Muscle layer of colon (tissue), 2 donors: ENCODE data around the gene SFPQ.
A peak's percentile ranks its signal among the peaks of the same experiment; 100 is the strongest.
"Not testable (repeated sequence)": the region's sequence is repeated elsewhere in the genome, so short reads cannot be mapped to it uniquely, and the experiment has no call there.

Source experiments
- H3K27ac ChIP-seq: one replicate; pipeline ENCODE4 v1.7.0; 2013; ENCODE audit warnings: low read depth, mild to moderate bottlenecking, low read length, moderate library complexity
- H3K27me3 ChIP-seq, 2 donors: one replicate each; pipeline ENCODE4 v1.7.0; 2013; ENCODE audit warnings: low read length in 2 of 2, mild to moderate bottlenecking in 2 of 2; ENCODE audit not compliant: insufficient read depth in 2 of 2, control insufficient read depth in 1 of 2
- H3K36me3 ChIP-seq: one replicate; pipeline ENCODE4 v1.7.0; 2013; ENCODE audit warnings: mild to moderate bottlenecking, low read length; ENCODE audit not compliant: insufficient read depth
- H3K4me1 ChIP-seq: one replicate; pipeline ENCODE4 v1.7.0; 2013; ENCODE audit warnings: mild to moderate bottlenecking, low read length; ENCODE audit not compliant: insufficient read depth
- H3K4me3 ChIP-seq, 2 donors: one replicate each; pipeline ENCODE4 v1.7.0; 2013; ENCODE audit warnings: low read length in 2 of 2, low read depth in 1 of 2, mild to moderate bottlenecking in 1 of 2, moderate library complexity in 1 of 2
- H3K9ac ChIP-seq: one replicate; pipeline ENCODE4 v1.7.0; 2013; ENCODE audit warnings: low read length
- H3K9me3 ChIP-seq: one replicate; pipeline ENCODE4 v1.7.0; 2013; ENCODE audit warnings: mild to moderate bottlenecking, low read length
- donor health status: abdominal sarcoma.
- donor health status: Adenocarcinoma of cecum.

SFPQ gene

GRCh38 chr1:35192853-35193664 is at the start of gene SFPQ:
TSS of gene SFPQ (minus strand) at chr1:35193145. CDS start at chr1:35193049, 96 bp downstream.
- peak within 1 kb of the TSS; percentile 94 for H3K9ac ChIP-seq
- peak within 1 kb of the TSS; percentile 96 for H3K27ac ChIP-seq
- H3K36me3 ChIP-seq = peaks cover 36% of the 10 kb centered on the region
- H3K4me1 ChIP-seq = peaks cover 32% of the 10 kb centered on the region
- peak within 1 kb of the TSS; percentile 95 to 97 for H3K4me3 ChIP-seq
- no peaks in the 10 kb centered on the region for H3K9me3 ChIP-seq
- H3K27me3 ChIP-seq = no peaks in the 10 kb centered on the region

GRCh38 chr1:35236772-35237171 is 43.8 kb upstream of the SFPQ start:
- H3K27ac ChIP-seq, H3K9me3 ChIP-seq, H3K9ac ChIP-seq, H3K4me1 ChIP-seq, H3K36me3 ChIP-seq, H3K4me3 ChIP-seq, H3K27me3 ChIP-seq: not testable (repeated sequence)

GRCh38 chr1:35231287-35231686 is 38.3 kb upstream of the SFPQ start:
- Histone ChIP-seq H3K9ac (no peak overlapping the region), H3K4me3 (no peak overlapping the region), H3K27ac (no peak overlapping the region), H3K9me3 (no peaks in the 10 kb centered on the region), H3K36me3 (no peaks in the 10 kb centered on the region), H3K27me3 (no peaks in the 10 kb centered on the region), H3K4me1 (no peaks in the 10 kb centered on the region)

- Histone ChIP-seq H3K4me3 (no peak overlapping the region), H3K27me3 (no peaks in the 10 kb centered on the region), H3K27ac (no peak overlapping the region), H3K36me3 (no peaks in the 10 kb centered on the region), H3K9ac (no peak overlapping the region), H3K4me1 (no peaks in the 10 kb centered on the region), H3K9me3 (no peaks in the 10 kb centered on the region)
Observed at GRCh38 chr1:35229587-35230360, 36.8 kb upstream of the SFPQ start.

GRCh38 chr1:35226546-35226945 is 33.6 kb upstream of the SFPQ start:
- H3K4me1 ChIP-seq = peaks cover 4% of the 10 kb centered on the region
- H3K9me3 ChIP-seq = no peaks in the 10 kb centered on the region
- H3K27ac ChIP-seq = no peak overlapping the region
- no peak overlapping the region for H3K4me3 ChIP-seq
- H3K36me3 ChIP-seq = no peaks in the 10 kb centered on the region
- H3K9ac ChIP-seq = no peak overlapping the region
- no peaks in the 10 kb centered on the region for H3K27me3 ChIP-seq

- H3K27me3 ChIP-seq = no peaks in the 10 kb centered on the region
- H3K4me3 ChIP-seq = no peak overlapping the region
- peak overlapping the region; percentile 10 for H3K27ac ChIP-seq
Observed at GRCh38 chr1:35223084-35223630, 30.2 kb upstream of the SFPQ start.

GRCh38 chr1:35222322-35223083 is 29.6 kb upstream of the SFPQ start:
- Histone ChIP-seq H3K4me1 (peaks cover 4% of the 10 kb centered on the region), H3K4me3 (no peak overlapping the region), H3K27me3 (no peaks in the 10 kb centered on the region), H3K9me3 (no peaks in the 10 kb centered on the region), H3K27ac (no peak overlapping the region), H3K9ac (no peak overlapping the region), H3K36me3 (no peaks in the 10 kb centered on the region)

More at GRCh38 chr1:35223084-35223630, 30.2 kb upstream of the SFPQ start:
- Histone ChIP-seq H3K9ac (no peak overlapping the region), H3K4me1 (peaks cover 4% of the 10 kb centered on the region), H3K36me3 (no peaks in the 10 kb centered on the region), H3K9me3 (no peaks in the 10 kb centered on the region)

- H3K36me3 ChIP-seq = no peaks in the 10 kb centered on the region
- H3K27me3 ChIP-seq = no peaks in the 10 kb centered on the region
- H3K4me3 ChIP-seq = no peak overlapping the region
- H3K27ac ChIP-seq = no peak overlapping the region
- H3K9me3 ChIP-seq = no peaks in the 10 kb centered on the region
- peaks cover 4% of the 10 kb centered on the region for H3K4me1 ChIP-seq
- no peak overlapping the region for H3K9ac ChIP-seq
Observed at GRCh38 chr1:35220976-35221375, 28.0 kb upstream of the SFPQ start.

- Histone ChIP-seq H3K27me3 (no peaks in the 10 kb centered on the region), H3K27ac (no peak overlapping the region), H3K9ac (no peak overlapping the region), H3K4me1 (no peaks in the 10 kb centered on the region), H3K4me3 (no peak overlapping the region), H3K9me3 (no peaks in the 10 kb centered on the region), H3K36me3 (no peaks in the 10 kb centered on the region)
Observed at GRCh38 chr1:35215346-35215745, 22.4 kb upstream of the SFPQ start.

GRCh38 chr1:35211120-35211414 is 18.1 kb upstream of the SFPQ start:
- Histone ChIP-seq H3K27ac (no peak overlapping the region), H3K27me3 (no peaks in the 10 kb centered on the region), H3K9ac (no peak overlapping the region), H3K4me3 (no peak overlapping the region), H3K9me3 (no peaks in the 10 kb centered on the region), H3K4me1 (no peaks in the 10 kb centered on the region), H3K36me3 (no peaks in the 10 kb centered on the region)
